Myocyte (in vitro differentiated cells): ENCODE measurements around the gene EPHB4. TPM values are rescaled to one million over a fixed set of nuclear protein-coding genes. Genes with fewer than 3 reads are reported as not detected.

Source experiments
- DNase-seq: peaks from one replicate; pipeline ENCODE4 v3.0.0-alpha.2; 2012; ENCODE audit warnings: low read depth
- total RNA-seq: library from RNA; depleted of rRNA; stranded (reverse); fragments of >200 nt; gene quantifications from 2 replicates; pipeline ENCODE4 v1.2.3, GENCODE V29; 2014

EPHB4 gene
- total RNA-seq, 1 donor from 2014 or later, result 63.7 TPM

GRCh38 chr7:100854146-100854895, 27.0 kb upstream of the EPHB4 start:
- DNase-seq, result no peak

- peak; percentile 95 for DNase-seq
Measured at GRCh38 chr7:100852048-100852872, 24.9 kb upstream of the EPHB4 start, which contains the start of gene SLC12A9. SLC12A9 (plus strand) TSS chr7:100852713; CDS start chr7:100854198, 1,485 bp downstream.

- DNase-seq, result no peak
Measured at GRCh38 chr7:100847360-100847759, 20.0 kb upstream of the EPHB4 start.

- no peak for DNase-seq
Measured at GRCh38 chr7:100840470-100841100, 13.3 kb upstream of the EPHB4 start.

GRCh38 chr7:100839361-100839760, 12.0 kb upstream of the EPHB4 start:
- no peak for DNase-seq

GRCh38 chr7:100837099-100837836, 9.9 kb upstream of the EPHB4 start:
- peak; percentile 97 for DNase-seq

GRCh38 chr7:100836812-100837098, 9.4 kb upstream of the EPHB4 start:
- no peak for DNase-seq

- DNase-seq, result no peak
Measured at GRCh38 chr7:100835903-100836811, 8.8 kb upstream of the EPHB4 start.

GRCh38 chr7:100832281-100832633, 4.9 kb upstream of the EPHB4 start:
- DNase-seq, result no peak

- DNase-seq, result no peak
Measured at GRCh38 chr7:100830396-100830795, 3.1 kb upstream of the EPHB4 start.

GRCh38 chr7:100829150-100829716, 1.9 kb upstream of the EPHB4 start:
- DNase-seq, result no peak

- DNase-seq, result peak; percentile 32
Measured at GRCh38 chr7:100826514-100827329, 601 bp downstream of the EPHB4 start.

- DNase-seq, result peak; percentile 83
Measured at GRCh38 chr7:100825751-100826513, 1.4 kb downstream of the EPHB4 start.

GRCh38 chr7:100825215-100825671, 2.1 kb downstream of the EPHB4 start:
- DNase-seq, result no peak

GRCh38 chr7:100824499-100825214, 2.7 kb downstream of the EPHB4 start:
- no peak for DNase-seq

- DNase-seq, result no peak
Measured at GRCh38 chr7:100823534-100823933, 3.8 kb downstream of the EPHB4 start.

GRCh38 chr7:100823140-100823525, 4.2 kb downstream of the EPHB4 start:
- DNase-seq, result no peak
